ENCODE data around the gene FUBP1.

- TF ChIP-seq CTCF (IDR thresholded peaks at IDR 0.05 in 2 of 3, conservative IDR thresholded peaks at IDR 0.05 in 1 of 3; ENCODE audit: insufficient read depth in 2 of 3, low read depth in 1 of 3, low read length in 3 of 3) (no peak), RBM25 (IDR thresholded peaks at IDR 0.05; ENCODE audit: low read depth, low read length, severe bottlenecking) (no peak), ZSCAN29 (IDR thresholded peaks at IDR 0.05) (no peak), POLR2AphosphoS5 (IDR thresholded peaks at IDR 0.05; ENCODE audit: control insufficient read depth, insufficient read depth, low read depth, low read length) (no peak), ZNF143 (CRISPR knock-in tag; IDR thresholded peaks at IDR 0.05) (no peak), E2F1 (CRISPR knock-in tag; IDR thresholded peaks at IDR 0.05) (no peak), MEF2A (IDR thresholded peaks at IDR 0.05; ENCODE audit: control insufficient read depth, low read depth, low read length) (no peak), KDM1A (IDR thresholded peaks at IDR 0.05) (no peak), DPF2 (IDR thresholded peaks at IDR 0.05) (no peak)
Observed at GRCh38 chr1:77987919-77988318, 9.0 kb upstream of the FUBP1 start.
